Measurements from ENCODE around the gene ZC3H7B. TPM values are rescaled to one million over a fixed set of nuclear protein-coding genes. Genes with fewer than 3 reads are reported as not detected.

ZC3H7B gene
- total and polyA plus RNA-seq, 2 experiments from 2014 or later = 5.7 to 61.5 TPM

GRCh38 chr22:41347066-41347859 is 45.9 kb downstream of the ZC3H7B start (continued):
- no peak for TF ChIP-seq REST (IDR thresholded peaks at IDR 0.05; ENCODE audit: unreplicated experiment)
- no peak for TF ChIP-seq POLR2AphosphoS5 (IDR thresholded peaks at IDR 0.05; ENCODE audit: low read depth)
- no peak for TF ChIP-seq EZH2phosphoT487 (IDR thresholded peaks at IDR 0.05; ENCODE audit: unreplicated experiment)
- TF ChIP-seq CTCF (conservative IDR thresholded peaks at IDR 0.05; ENCODE audit: low read depth in 2 of 2) = no peak
- TF ChIP-seq ETS1 (IDR thresholded peaks at IDR 0.05) = no peak
- no peak for TF ChIP-seq STAT1 (IDR thresholded peaks at IDR 0.05; ENCODE audit: unreplicated experiment)
- no peak for TF ChIP-seq CREB1 (CRISPR knock-in tag; IDR thresholded peaks at IDR 0.05; ENCODE audit: low read depth)
- no peak for TF ChIP-seq ZNF114 (CRISPR knock-in tag; IDR thresholded peaks at IDR 0.05)
- TF ChIP-seq ZNF331 (CRISPR knock-in tag; IDR thresholded peaks at IDR 0.05; ENCODE audit: low read depth) = no peak

- Mint-ChIP-seq H3K4me3 (no peak overlapping the region), H3K4me1 (no peaks in the 10 kb centered on the region), H3K9me3 (no peaks in the 10 kb centered on the region), H3K27ac (no peak overlapping the region; the same call in 1 of the 2 replicates), H3K36me3 (ENCODE audit: low read depth) (peaks cover 57% of the 10 kb centered on the region), H3K27me3 (ENCODE audit: insufficient read depth, low read depth, poor library complexity) (peaks cover 5% of the 10 kb centered on the region)
- no peaks in the 10 kb centered on the region; the same call in 1 of the 2 replicates for H4K20me1 ChIP-seq (replicated peaks; ENCODE audit: insufficient read depth)
- ATAC-seq = no peak
- 0 out of 2 replicates have a peak, but pooled peaks cover 6% of the 10 kb centered on the region for H3F3A ChIP-seq (replicated peaks; ENCODE audit: low read depth)
- H3K4me3 ChIP-seq = no peak overlapping the region
- H2AFZ ChIP-seq = no peak overlapping the region
- no peak overlapping the region for H3K27ac ChIP-seq (ENCODE audit: low read depth)
- no peak for DNase-seq (ENCODE audit: low spot score)
- no peaks in the 10 kb centered on the region for H3K4me1 ChIP-seq (ENCODE audit: insufficient read depth)
- no peaks in the 10 kb centered on the region for H3K79me2 ChIP-seq (replicated peaks; ENCODE audit: insufficient read depth)
- H3K4me2 ChIP-seq = no peak overlapping the region
- peaks cover 26% of the 10 kb centered on the region for H3K36me3 ChIP-seq (ENCODE audit: insufficient read depth)
- H3K27me3 ChIP-seq (ENCODE audit: insufficient read depth) = no peaks in the 10 kb centered on the region
- no peaks in the 10 kb centered on the region for H3K9me2 ChIP-seq (ENCODE audit: insufficient read depth)
- TF ChIP-seq CREB1 (CRISPR knock-in tag; IDR thresholded peaks at IDR 0.05; ENCODE audit: low read depth) (no peak), POLR2AphosphoS5 (IDR thresholded peaks at IDR 0.05; ENCODE audit: low read depth) (no peak), ZNF114 (CRISPR knock-in tag; IDR thresholded peaks at IDR 0.05) (no peak), ZNF462 (CRISPR knock-in tag; IDR thresholded peaks at IDR 0.05) (no peak)
Observed at GRCh38 chr22:41348964-41349484, 47.7 kb downstream of the ZC3H7B start.
